Activated naive CD8-positive, alpha-beta T cell (primary cell): Measurements from ENCODE around the gene PCNX1.

Experiments used
- H3K27ac Mint-ChIP-seq: one replicate; pipeline ENCODE4 v1.8.0; 2021; ENCODE audit warnings: mixed read lengths
- H3K27me3 Mint-ChIP-seq: one replicate; pipeline ENCODE4 v1.8.0; 2021; ENCODE audit warnings: mixed read lengths
- H3K36me3 Mint-ChIP-seq: one replicate; pipeline ENCODE4 v1.8.0; 2021; ENCODE audit warnings: mixed read lengths
- H3K4me1 Mint-ChIP-seq: one replicate; pipeline ENCODE4 v1.8.0; 2021; ENCODE audit warnings: low read depth, mixed read lengths
- H3K4me3 Mint-ChIP-seq: one replicate; pipeline ENCODE4 v1.8.0; 2021; ENCODE audit warnings: mild to moderate bottlenecking, mixed read lengths
- H3K9me3 Mint-ChIP-seq: one replicate; pipeline ENCODE4 v1.8.0; 2021; ENCODE audit warnings: low read depth, mixed read lengths

Gene PCNX1

GRCh38 chr14:70884595-70885342, 22.5 kb upstream of the PCNX1 start:
- Mint-ChIP-seq H3K4me1 (peaks cover 76% of the 10 kb centered on the region), H3K27me3 (no peaks in the 10 kb centered on the region), H3K9me3 (no peaks in the 10 kb centered on the region), H3K36me3 (no peaks in the 10 kb centered on the region), H3K27ac (peak overlapping the region; percentile 11), H3K4me3 (peak overlapping the region; percentile 5)

GRCh38 chr14:70885343-70886022, 21.8 kb upstream of the PCNX1 start:
- Mint-ChIP-seq H3K4me1 (peaks cover 76% of the 10 kb centered on the region), H3K4me3 (peak overlapping the region; percentile 9)

GRCh38 chr14:70886421-70887206, 20.6 kb upstream of the PCNX1 start:
- Mint-ChIP-seq H3K27ac (peak overlapping the region; percentile 91), H3K27me3 (no peaks in the 10 kb centered on the region), H3K4me3 (peak overlapping the region; percentile 78), H3K4me1 (peaks cover 81% of the 10 kb centered on the region), H3K9me3 (no peaks in the 10 kb centered on the region), H3K36me3 (no peaks in the 10 kb centered on the region)

More at GRCh38 chr14:70885343-70886022, 21.8 kb upstream of the PCNX1 start:
- no peaks in the 10 kb centered on the region for H3K9me3 Mint-ChIP-seq
- H3K27me3 Mint-ChIP-seq: no peaks in the 10 kb centered on the region
- H3K27ac Mint-ChIP-seq: peak overlapping the region; percentile 91
- H3K36me3 Mint-ChIP-seq: no peaks in the 10 kb centered on the region

- H3K36me3 Mint-ChIP-seq: no peaks in the 10 kb centered on the region
- no peaks in the 10 kb centered on the region for H3K9me3 Mint-ChIP-seq
- no peaks in the 10 kb centered on the region for H3K27me3 Mint-ChIP-seq
- peak overlapping the region; percentile 91 for H3K27ac Mint-ChIP-seq
- peaks cover 80% of the 10 kb centered on the region for H3K4me1 Mint-ChIP-seq
- peak overlapping the region; percentile 78 for H3K4me3 Mint-ChIP-seq
Observed at GRCh38 chr14:70887207-70887681, 20.0 kb upstream of the PCNX1 start.

GRCh38 chr14:70887737-70888499, 19.3 kb upstream of the PCNX1 start:
- Mint-ChIP-seq H3K27me3 (no peaks in the 10 kb centered on the region), H3K4me1 (peaks cover 78% of the 10 kb centered on the region), H3K27ac (peak overlapping the region; percentile 91)

GRCh38 chr14:70888681-70889175, 18.5 kb upstream of the PCNX1 start:
- Mint-ChIP-seq H3K36me3 (no peaks in the 10 kb centered on the region), H3K27me3 (no peaks in the 10 kb centered on the region), H3K4me1 (peaks cover 77% of the 10 kb centered on the region), H3K4me3 (no peak overlapping the region), H3K9me3 (no peaks in the 10 kb centered on the region), H3K27ac (no peak overlapping the region)

More at GRCh38 chr14:70887737-70888499, 19.3 kb upstream of the PCNX1 start:
- Mint-ChIP-seq H3K4me3 (peak overlapping the region; percentile 78), H3K9me3 (no peaks in the 10 kb centered on the region), H3K36me3 (no peaks in the 10 kb centered on the region)

- peaks cover 77% of the 10 kb centered on the region for H3K4me1 Mint-ChIP-seq
- H3K9me3 Mint-ChIP-seq: no peaks in the 10 kb centered on the region
- no peak overlapping the region for H3K4me3 Mint-ChIP-seq
- no peaks in the 10 kb centered on the region for H3K27me3 Mint-ChIP-seq
- peak overlapping the region; percentile 5 for H3K27ac Mint-ChIP-seq
- H3K36me3 Mint-ChIP-seq: no peaks in the 10 kb centered on the region
Observed at GRCh38 chr14:70889555-70889954, 17.7 kb upstream of the PCNX1 start.

GRCh38 chr14:70890826-70891659, 16.2 kb upstream of the PCNX1 start:
- H3K4me3 Mint-ChIP-seq: no peak overlapping the region
- no peaks in the 10 kb centered on the region for H3K27me3 Mint-ChIP-seq
- no peak overlapping the region for H3K27ac Mint-ChIP-seq
- H3K4me1 Mint-ChIP-seq: peaks cover 73% of the 10 kb centered on the region
- no peaks in the 10 kb centered on the region for H3K9me3 Mint-ChIP-seq
- H3K36me3 Mint-ChIP-seq: no peaks in the 10 kb centered on the region

- Mint-ChIP-seq H3K4me3 (no peak overlapping the region), H3K27me3 (no peaks in the 10 kb centered on the region), H3K4me1 (peaks cover 66% of the 10 kb centered on the region), H3K36me3 (peaks cover 2% of the 10 kb centered on the region), H3K9me3 (no peaks in the 10 kb centered on the region), H3K27ac (no peak overlapping the region)
Observed at GRCh38 chr14:70891737-70892136, 15.5 kb upstream of the PCNX1 start.

GRCh38 chr14:70893062-70893845, 14.0 kb upstream of the PCNX1 start:
- Mint-ChIP-seq H3K27me3 (no peaks in the 10 kb centered on the region), H3K4me1 (peaks cover 52% of the 10 kb centered on the region), H3K27ac (peak overlapping the region; percentile 51), H3K4me3 (no peak overlapping the region), H3K9me3 (no peaks in the 10 kb centered on the region), H3K36me3 (peaks cover 2% of the 10 kb centered on the region)

- peaks cover 49% of the 10 kb centered on the region for H3K4me1 Mint-ChIP-seq
- H3K4me3 Mint-ChIP-seq: no peak overlapping the region
Observed at GRCh38 chr14:70893858-70894291, 13.4 kb upstream of the PCNX1 start.

GRCh38 chr14:70894868-70895267, 12.4 kb upstream of the PCNX1 start:
- Mint-ChIP-seq H3K27me3 (no peaks in the 10 kb centered on the region), H3K36me3 (peaks cover 2% of the 10 kb centered on the region), H3K4me3 (no peak overlapping the region), H3K9me3 (no peaks in the 10 kb centered on the region), H3K27ac (no peak overlapping the region), H3K4me1 (peaks cover 41% of the 10 kb centered on the region)

More at GRCh38 chr14:70893858-70894291, 13.4 kb upstream of the PCNX1 start:
- H3K9me3 Mint-ChIP-seq: no peaks in the 10 kb centered on the region
- no peaks in the 10 kb centered on the region for H3K27me3 Mint-ChIP-seq
- peak overlapping the region; percentile 51 for H3K27ac Mint-ChIP-seq
- peaks cover 2% of the 10 kb centered on the region for H3K36me3 Mint-ChIP-seq

- peaks cover 40% of the 10 kb centered on the region for H3K4me1 Mint-ChIP-seq
- H3K9me3 Mint-ChIP-seq: no peaks in the 10 kb centered on the region
- H3K27ac Mint-ChIP-seq: no peak overlapping the region
- H3K27me3 Mint-ChIP-seq: no peaks in the 10 kb centered on the region
- H3K36me3 Mint-ChIP-seq: peaks cover 2% of the 10 kb centered on the region
- H3K4me3 Mint-ChIP-seq: no peak overlapping the region
Observed at GRCh38 chr14:70896317-70896716, 10.9 kb upstream of the PCNX1 start.
